ENCODE measurements around the gene ANO1. TPM values are rescaled to one million over a fixed set of nuclear protein-coding genes. Genes with fewer than 3 reads are reported as not detected.

The ANO1 gene
- total RNA-seq, 4 donors from 2014 or later = 22.5 to 57.6 (median 41.4) TPM

DNA sequence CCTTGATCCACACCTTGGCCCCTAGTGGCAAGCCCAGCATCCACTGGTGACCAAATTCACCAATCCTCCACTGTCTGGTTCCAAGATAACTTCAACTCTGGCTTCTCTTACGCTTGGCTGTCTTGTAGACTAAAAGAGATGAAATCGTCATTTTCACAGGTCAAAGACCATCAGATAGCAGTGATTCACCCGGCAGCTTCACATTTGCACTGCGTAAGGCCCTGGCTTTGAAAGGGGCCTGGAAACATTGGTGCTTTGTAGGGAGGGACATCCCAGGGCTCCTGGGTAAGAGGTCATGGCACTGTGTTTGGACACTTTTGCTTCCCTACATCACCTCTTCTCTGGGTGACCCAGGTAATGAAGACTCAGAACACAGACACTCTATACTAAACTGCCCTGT lies 94.9 kb downstream of the ANO1 start:
- H3K4me1 ChIP-seq = no peaks in the 10 kb centered on the region
- no peak overlapping the region for H3K27ac ChIP-seq
- no peak for ATAC-seq
- no peaks in the 10 kb centered on the region for H3K9me3 ChIP-seq
- no peak overlapping the region for H3K4me3 ChIP-seq
- H3K36me3 ChIP-seq = no peaks in the 10 kb centered on the region
- TF ChIP-seq POLR2A (IDR thresholded peaks at IDR 0.05) = no peak
- no peak for TF ChIP-seq POLR2AphosphoS5 (IDR thresholded peaks at IDR 0.05)
- TF ChIP-seq, protein P1, sequence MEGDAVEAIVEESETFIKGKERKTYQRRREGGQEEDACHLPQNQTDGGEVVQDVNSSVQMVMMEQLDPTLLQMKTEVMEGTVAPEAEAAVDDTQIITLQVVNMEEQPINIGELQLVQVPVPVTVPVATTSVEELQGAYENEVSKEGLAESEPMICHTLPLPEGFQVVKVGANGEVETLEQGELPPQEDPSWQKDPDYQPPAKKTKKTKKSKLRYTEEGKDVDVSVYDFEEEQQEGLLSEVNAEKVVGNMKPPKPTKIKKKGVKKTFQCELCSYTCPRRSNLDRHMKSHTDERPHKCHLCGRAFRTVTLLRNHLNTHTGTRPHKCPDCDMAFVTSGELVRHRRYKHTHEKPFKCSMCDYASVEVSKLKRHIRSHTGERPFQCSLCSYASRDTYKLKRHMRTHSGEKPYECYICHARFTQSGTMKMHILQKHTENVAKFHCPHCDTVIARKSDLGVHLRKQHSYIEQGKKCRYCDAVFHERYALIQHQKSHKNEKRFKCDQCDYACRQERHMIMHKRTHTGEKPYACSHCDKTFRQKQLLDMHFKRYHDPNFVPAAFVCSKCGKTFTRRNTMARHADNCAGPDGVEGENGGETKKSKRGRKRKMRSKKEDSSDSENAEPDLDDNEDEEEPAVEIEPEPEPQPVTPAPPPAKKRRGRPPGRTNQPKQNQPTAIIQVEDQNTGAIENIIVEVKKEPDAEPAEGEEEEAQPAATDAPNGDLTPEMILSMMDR (IDR thresholded peaks at IDR 0.05) = no peak
- TF ChIP-seq EP300 (IDR thresholded peaks at IDR 0.05) = no peak
- H3K27me3 ChIP-seq = peaks cover 19% of the 10 kb centered on the region
- WGBS, 2 donors (ENCODE audit: low coverage in 1 of 2) = no CpG with 5 or more reads among the region's 4 CpGs

DNA sequence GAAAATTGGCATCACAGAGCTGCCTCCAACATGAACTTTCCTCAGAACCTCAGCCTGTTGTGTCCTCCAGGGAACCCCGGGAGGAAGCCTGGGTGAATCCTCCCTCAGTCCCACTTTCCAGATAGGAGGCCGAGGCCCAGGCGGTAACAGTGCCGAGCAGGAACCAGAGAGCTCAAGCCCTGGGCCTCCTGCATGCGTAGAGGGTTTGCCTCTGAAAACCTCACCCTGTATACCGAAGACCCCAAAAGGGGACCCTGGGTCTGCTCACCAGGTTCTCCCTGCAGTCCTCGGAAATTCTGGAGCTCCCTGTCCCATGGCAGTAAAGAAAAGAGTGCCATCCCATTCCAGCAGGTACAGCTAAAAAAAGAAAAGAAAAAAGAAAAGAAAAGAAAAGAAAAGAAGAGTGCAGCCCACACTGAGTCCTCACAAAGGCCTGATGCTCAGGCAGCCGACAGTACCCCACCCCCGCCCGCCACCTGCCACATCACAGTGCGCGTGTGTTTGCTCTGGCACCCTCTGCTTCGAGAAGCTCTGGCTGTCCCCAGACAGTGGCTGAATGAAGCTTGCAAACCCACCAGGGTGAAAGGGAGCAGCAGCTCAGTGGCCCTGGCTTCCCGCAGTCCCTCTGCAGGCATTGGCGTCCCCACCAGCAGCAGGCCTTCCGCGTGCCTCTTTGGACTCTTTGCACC lies 96.6 kb downstream of the ANO1 start:
- Histone ChIP-seq H3K9me3 (no peaks in the 10 kb centered on the region), H3K27ac (no peak overlapping the region), H3K4me1 (no peaks in the 10 kb centered on the region), H3K27me3 (peaks cover 5% of the 10 kb centered on the region), H3K36me3 (no peaks in the 10 kb centered on the region), H3K4me3 (no peak overlapping the region)
- 85 to 100% methylated on average over 3 to 9 of the region's 17 CpGs for WGBS, 2 donors (ENCODE audit: low coverage in 1 of 2)
- no peak for ATAC-seq
- TF ChIP-seq POLR2A (IDR thresholded peaks at IDR 0.05) = no peak
- no peak for TF ChIP-seq POLR2AphosphoS5 (IDR thresholded peaks at IDR 0.05)
- TF ChIP-seq, protein P1 (IDR thresholded peaks at IDR 0.05) = no peak
- TF ChIP-seq EP300 (IDR thresholded peaks at IDR 0.05) = no peak

DNA sequence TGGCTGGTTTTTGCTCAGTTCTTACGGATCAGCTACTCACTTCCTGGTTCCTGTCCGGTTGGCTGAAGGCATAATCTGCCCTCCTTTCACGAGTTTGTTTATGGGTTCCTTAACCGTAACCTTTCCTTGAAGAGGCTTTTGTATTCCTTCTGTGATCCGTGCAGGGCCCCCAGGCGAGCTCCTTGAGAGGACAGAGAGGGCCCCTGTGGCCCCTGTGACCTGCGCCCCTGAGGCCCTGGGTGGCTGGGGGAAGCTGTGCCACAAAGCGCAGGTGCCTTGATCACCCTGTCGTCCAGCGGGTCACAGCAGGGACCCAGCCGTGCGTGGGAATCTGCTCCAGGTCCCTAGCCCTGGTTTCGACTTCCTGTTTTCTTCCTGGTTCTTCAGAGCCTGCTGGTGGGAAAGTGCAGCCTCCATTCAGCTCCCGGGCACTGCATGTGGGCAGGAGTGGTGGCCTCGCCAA lies 97.2 kb downstream of the ANO1 start:
- no peak for ATAC-seq
- TF ChIP-seq POLR2A (IDR thresholded peaks at IDR 0.05) = no peak
- TF ChIP-seq POLR2AphosphoS5 (IDR thresholded peaks at IDR 0.05) = no peak
- no peak for TF ChIP-seq EP300 (IDR thresholded peaks at IDR 0.05)
- TF ChIP-seq, protein P1 (IDR thresholded peaks at IDR 0.05) = no peak
- Histone ChIP-seq H3K9me3 (no peaks in the 10 kb centered on the region), H3K4me3 (no peak overlapping the region), H3K27ac (no peak overlapping the region), H3K4me1 (no peaks in the 10 kb centered on the region), H3K27me3 (peaks cover 3% of the 10 kb centered on the region), H3K36me3 (no peaks in the 10 kb centered on the region)
- WGBS, 2 donors (ENCODE audit: low coverage in 1 of 2) = no CpG with 5 or more reads among the region's 15 CpGs

DNA sequence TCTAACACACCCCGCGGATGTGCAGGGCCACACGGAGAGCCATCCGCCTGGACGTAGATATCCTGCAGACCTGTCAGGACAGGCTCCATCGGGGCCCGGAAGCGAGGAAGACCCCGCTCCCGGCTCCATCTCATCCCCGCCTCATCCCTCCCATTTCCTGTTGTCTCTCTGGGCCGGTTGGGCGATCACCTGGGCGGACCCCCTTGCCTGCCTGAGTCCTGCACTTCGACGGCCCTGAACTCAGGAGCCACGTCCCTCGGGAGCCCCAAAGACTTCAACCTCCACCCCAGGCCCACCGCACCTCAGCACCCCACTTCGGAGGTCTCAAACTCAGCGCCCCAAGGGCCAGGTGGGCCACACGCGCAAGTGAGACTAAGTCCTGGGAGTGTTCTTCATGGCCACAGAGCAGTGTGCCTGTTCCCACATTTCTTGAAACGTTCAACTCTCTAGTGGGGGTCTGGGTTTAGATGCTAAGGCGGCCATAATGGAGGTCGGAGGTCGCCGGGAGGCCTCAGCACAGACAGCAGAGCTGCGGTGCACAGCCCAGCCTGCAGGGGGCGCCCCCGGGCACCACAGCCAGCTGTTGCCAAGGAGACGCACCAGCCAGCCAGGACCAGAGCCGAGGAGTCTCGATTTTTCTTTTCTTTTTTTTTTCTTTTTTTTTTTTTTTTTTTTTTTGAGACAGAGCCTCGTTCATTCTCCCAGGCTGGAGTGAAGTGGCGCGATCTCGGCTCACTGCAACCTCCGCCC lies 99.0 kb downstream of the ANO1 start:
- Histone ChIP-seq H3K36me3 (no peaks in the 10 kb centered on the region), H3K27ac (no peak overlapping the region), H3K27me3 (peaks cover 5% of the 10 kb centered on the region), H3K4me3 (no peak overlapping the region), H3K4me1 (no peaks in the 10 kb centered on the region), H3K9me3 (no peaks in the 10 kb centered on the region)
- no peak for ATAC-seq
- 0 to 89% methylated on average over 2 to 9 of the region's 39 CpGs for WGBS, 2 donors (ENCODE audit: low coverage in 1 of 2)
- TF ChIP-seq EP300 (IDR thresholded peaks at IDR 0.05) = no peak
- TF ChIP-seq POLR2A (IDR thresholded peaks at IDR 0.05) = no peak
- TF ChIP-seq, protein P1 (IDR thresholded peaks at IDR 0.05) = peak in 2 of 4 experiments; percentile 20 to 37
- TF ChIP-seq POLR2AphosphoS5 (IDR thresholded peaks at IDR 0.05) = no peak
